Activated gamma-delta T cell treated with anti-CD3 and anti-CD28 coated beads, Interleukin-2, amount 50 U/mL, for 16 hours (primary cell): ENCODE measurements around the gene RASA3.
A peak's percentile ranks its signal among the peaks of the same experiment; 100 is the strongest.
"Not testable (repeated sequence)": the region's sequence is repeated elsewhere in the genome, so short reads cannot be mapped to it uniquely, and the experiment has no call there.

ENCODE experiments used
- DNase-seq: peaks from one replicate; pipeline ENCODE4 v3.0.0-alpha.2; 2020; ENCODE audit warnings: low read depth

The RASA3 gene

GRCh38 chr13:114142137-114142550 is 9.7 kb upstream of the RASA3 start:
- no peak for DNase-seq

GRCh38 chr13:114141261-114141996 is 9.0 kb upstream of the RASA3 start:
- DNase-seq, result no peak

DNA sequence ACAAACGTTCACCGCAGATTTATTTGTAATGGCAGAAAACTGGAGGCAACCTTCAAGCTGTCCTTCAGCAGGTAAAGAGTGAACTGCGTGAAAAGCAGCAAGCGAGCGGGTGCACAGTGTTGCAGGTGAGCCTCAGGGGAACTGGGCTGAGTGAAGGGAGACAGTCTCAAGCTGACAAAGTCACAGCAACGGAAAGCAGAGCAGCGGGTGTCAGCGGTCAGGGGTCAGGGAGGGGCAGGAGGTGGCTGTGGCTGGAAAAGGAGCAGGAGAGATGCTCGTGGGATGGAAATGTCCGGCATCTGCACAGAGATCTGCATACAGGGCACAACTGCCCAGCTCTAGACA is 8.5 kb upstream of the RASA3 start:
- DNase-seq, result no peak

DNA sequence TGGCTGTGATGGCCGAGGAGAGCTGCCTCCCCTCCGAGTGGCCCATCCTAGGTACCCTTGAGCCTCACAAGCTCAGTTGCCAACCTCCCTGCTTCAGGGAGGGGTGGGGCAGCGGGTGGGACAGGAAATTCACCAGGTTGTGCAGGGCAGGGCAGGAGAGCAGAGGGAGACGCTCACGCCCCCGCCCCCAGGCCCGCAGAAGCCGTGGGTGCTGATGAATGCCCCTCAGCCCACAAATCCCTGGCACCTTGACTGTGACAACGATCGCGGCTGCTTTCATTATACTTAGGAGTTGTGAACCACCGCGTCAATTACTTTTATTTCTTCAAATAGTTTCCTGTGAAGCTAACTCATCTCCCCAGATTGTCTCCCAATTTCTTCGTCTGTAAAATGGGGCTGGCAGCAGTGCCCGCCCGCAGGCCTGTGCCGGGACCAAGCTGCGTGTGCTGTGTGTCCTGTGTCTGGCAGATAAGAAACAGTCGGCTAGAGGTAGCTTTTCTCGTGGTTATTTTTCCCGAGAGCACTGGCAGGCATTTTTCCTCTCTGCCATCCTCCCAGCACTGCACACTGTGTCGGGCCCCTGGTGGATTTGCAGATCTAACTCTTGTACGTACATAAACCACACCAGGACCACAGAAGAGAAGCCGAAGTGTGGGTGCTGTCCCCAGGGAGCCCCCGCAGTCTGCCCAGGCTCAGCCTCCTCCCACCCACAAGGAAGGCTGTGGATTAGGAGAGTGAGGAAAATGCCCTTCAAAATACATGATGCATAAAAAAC is 7.9 kb upstream of the RASA3 start:
- no peak for DNase-seq

- no peak for DNase-seq
These were observed 4.2 kb upstream of the RASA3 start for GRCh38 chr13:114136576-114136975.

GRCh38 chr13:114135731-114136171 is 3.3 kb upstream of the RASA3 start:
- DNase-seq, result no peak

DNA sequence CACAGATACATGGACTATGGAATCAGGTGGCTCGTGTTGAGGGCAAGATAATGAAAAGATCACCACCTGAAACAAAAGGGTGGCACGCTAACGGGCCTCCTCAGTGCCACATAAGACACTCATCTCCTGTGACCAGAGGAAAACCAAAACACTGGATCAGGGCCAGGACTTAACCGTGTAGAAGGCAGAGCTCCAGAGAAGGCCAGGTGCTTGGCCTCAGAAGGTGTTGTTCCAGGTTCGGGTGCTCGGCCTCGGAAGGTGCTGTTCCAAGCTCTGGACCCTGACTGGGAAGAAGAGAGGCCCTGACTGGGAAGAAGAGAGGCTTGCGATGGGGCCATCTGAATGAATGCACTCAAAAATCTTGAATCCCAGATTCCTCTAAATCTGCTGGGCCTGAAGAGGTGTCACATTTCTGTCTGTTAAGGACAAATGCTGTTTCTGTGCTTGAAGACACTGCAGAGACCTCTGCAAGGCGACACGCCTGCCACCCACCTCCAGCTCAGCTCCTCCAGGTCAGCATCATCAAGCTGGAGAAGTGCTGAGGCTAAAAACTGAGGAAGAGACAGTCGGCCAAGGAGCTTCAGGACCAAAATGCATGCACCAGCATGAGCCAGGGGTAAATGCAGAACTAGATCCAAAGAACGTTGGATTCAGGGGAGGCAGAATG is 2.7 kb upstream of the RASA3 start:
- DNase-seq, result no peak

- no peak for DNase-seq
These were observed 1.9 kb upstream of the RASA3 start for GRCh38 chr13:114134111-114134943.

DNA sequence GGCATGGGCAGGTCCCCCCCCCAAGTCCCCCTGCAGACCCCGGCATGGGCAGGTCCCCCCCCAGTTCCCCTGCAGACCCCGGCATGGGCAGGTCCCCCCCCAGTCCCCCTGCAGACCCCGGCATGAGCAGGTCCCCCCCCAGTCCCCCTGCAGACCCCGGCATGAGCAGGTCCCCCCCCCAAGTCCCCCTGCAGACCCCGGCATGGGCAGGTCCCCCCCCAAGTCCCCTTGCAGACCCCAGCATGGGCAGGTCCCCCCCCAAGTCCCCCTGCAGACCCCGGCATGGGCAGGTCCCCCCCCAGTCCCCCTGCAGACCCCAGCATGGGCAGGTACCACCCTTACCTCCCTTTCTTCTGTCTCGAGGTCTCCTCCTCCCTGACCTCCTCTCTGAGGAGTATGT is 1.1 kb upstream of the RASA3 start:
- not testable (repeated sequence) for DNase-seq

- DNase-seq, result not testable (repeated sequence)
These were observed 703 bp upstream of the RASA3 start for GRCh38 chr13:114133126-114133525.

DNA sequence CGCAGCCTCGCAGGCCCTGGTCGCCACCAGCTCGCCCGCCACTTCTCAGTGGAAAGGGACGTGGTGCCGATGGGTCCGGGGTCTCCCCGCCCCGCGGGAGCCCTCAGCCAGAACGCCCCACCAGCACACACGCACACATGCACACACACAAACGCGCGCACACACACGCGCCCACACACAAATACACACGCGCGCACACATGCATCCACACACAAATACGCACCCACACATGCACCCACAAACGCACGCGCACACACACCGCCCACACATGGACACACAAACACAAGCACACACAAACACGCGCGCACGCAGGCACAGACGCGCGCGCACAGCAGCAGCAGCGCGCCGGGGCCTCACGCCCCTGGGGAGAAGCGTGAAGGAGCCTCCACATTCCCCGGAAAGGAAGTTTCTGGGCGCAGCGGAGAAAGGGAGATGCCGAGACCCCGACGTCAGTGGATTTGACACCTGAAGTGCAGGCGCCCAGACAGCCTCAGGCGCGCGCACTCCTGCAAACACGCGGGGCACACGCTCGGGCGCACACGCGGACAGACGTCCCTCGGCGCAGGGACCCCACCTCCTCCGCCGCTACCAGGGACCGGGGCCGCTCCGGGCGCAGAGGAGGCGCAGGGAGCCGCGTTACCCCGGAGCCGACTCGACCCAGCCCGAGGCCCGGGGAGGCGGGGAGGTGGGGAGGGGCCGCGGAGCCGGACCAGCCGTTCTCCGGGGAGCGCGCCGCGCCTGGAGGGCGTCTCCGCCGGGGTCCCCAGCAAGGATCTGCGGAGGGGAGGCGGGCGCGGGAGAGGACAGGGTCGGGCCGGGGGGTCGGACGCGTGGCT is 622 bp downstream of the RASA3 start:
- DNase-seq, result no peak

DNA sequence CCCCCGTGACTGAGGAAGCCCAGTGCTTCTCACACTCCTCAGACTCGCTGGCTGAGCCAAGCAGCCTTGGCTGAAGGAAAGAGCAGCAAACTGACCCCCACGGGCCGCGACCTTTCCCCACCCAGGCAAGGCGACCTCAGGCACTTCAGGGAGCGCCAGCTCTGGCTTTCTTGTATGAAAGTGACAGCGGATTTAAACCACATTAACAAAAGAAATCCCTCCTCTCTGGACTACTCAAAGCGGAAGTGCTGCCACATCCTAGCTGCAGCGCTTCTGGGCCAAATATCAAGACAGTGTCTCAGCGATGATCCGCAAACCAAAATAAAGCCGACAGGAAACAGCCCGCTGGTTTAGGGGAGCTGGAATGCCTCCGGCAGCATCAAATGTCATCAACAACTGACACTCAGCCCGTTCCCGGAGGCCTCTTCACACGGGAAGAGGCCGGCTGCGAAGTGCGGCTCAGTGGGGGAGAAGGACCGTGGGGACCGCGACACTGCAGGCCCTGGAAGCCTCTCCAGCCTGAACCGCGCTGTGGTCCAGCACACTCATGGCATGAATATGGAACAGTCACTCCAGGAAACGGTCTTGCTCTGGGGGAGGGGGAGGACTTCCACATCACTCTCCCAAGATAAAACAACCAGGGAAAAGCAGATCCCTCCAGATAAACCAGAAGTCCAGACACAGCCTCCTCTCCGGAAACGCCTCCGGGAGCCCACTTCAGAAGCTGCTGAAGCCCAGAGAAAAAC is 1.4 kb downstream of the RASA3 start:
- no peak for DNase-seq

GRCh38 chr13:114130131-114130836 is 2.1 kb downstream of the RASA3 start:
- DNase-seq, result no peak

GRCh38 chr13:114129649-114130062 is 2.8 kb downstream of the RASA3 start:
- no peak for DNase-seq

GRCh38 chr13:114128624-114129522 is 3.5 kb downstream of the RASA3 start:
- peak; percentile 90 for DNase-seq

DNA sequence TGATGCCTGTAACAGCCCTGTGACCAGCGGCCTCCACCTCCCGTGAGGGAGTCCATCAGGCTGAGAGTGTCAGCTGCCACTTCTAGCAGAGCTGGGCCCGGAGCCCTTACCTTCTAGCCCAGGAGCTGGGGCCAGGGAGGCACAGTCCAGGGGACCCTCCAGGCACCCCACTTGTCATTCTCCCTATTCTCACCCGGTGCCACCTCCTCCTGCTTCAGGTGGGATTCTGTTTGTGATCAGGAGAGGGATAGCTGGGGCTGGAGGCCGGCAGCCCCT is 4.1 kb downstream of the RASA3 start:
- DNase-seq, result no peak

GRCh38 chr13:114127473-114128347 is 4.7 kb downstream of the RASA3 start:
- no peak for DNase-seq
